NCI-H345 treated with DMSO at 0.1 percent for 48 hours (cell line): ENCODE measurements around the gene ANO8.
"Not testable (repeated sequence)": the region's sequence is repeated elsewhere in the genome, so short reads cannot be mapped to it uniquely, and the experiment has no call there.

ENCODE experiments used
- DNase-seq: peaks from one replicate; lab custom pipeline; 2025; ENCODE audit not compliant: unreplicated experiment; lab: John Stamatoyannopoulos, UW

Gene ANO8

DNA sequence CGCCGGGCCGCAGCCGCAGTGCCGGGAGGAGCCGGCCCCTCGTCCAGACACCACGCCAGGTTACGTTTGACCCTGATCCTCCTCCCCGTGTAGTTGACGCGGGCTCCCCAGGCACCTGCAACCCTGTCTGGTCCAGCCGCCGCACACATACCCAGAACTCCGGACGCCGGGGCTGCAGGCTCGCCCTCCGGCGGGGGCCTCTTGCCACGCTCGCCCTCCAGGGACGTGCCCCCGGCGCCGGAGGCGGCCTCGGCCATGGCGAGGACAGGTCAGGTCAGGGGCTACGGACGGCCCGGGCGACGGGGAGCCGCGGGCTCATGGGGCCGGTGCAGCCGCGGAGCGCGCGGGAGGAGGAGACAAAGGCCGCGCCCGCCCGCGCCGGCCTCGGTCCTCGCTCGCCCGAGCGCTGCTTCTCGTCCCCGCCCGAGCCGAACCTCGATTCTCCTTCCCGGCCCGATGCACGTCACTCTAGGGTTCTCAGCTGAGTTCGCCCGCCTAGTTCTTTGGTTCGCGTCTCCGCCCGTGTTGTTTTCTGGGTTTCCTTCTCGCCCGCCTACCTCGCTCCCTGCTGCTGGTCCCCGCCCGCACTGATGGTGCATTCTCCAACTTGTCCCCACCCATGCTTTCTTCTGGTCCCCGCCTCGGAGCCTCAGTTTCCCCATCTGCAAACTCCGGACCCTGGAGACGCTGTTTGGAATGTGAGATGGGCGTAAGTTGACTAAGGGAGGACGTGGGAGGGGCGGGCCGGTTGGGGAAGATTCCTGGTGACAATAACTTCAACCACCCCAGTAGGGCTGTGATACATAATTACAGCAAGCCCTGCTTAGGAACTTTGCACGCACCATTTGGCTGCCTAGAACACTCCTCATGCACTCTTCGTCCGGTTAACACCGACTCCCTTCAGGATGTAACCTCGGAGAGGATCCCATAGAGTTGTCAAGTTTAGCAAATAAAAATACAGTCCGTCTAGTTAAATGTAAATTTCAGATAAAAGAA lies at the start of gene ANO8:
Gene ANO8 (minus strand): TSS at position 442 of the 996 bp plus-strand sequence. CDS start 185 bp downstream, at position 257.
- DNase-seq, result peak; percentile 62

DNA sequence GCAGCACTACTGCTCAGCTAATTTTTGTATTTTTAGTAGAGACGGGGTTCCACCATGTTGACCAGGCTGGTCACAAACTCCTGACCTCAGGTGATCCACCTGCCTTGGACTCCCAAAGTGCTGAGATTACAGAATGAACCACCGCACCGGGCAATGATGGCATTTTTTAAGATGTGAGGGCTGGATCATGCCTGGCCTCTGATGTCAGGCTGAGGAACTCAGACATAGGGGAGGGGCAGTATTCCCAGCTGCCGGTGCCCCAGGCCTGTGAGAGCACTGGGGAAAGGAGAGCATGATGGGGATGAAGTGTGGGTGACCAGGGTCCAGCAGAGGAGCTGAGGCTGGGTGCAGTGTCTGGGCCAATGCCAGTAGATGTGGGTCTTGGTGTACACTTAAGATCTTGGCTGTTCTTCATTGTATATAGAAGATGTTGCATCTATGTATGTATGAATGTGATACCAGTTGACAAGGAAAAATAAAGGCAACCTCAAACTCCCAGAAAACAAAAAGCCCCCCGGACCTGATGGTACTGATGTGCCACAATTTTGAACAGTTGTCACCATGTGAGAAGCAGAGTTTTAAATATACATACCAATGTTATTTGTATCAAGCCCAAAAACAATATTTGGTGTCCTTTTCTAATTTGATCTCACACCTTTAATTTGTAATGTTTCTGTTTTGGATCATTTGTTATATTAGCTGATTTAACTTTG lies 45.9 kb upstream of the ANO8 start:
- no peak for DNase-seq

GRCh38 chr19:17379221-17379631 lies 44.6 kb upstream of the ANO8 start:
- no peak for DNase-seq

- no peak for DNase-seq
Measured at GRCh38 chr19:17378271-17378670, 43.6 kb upstream of the ANO8 start.

- no peak for DNase-seq
Measured at GRCh38 chr19:17376935-17377600, 42.4 kb upstream of the ANO8 start, which contains the start of gene PLVAP. TSS of gene PLVAP (minus strand) at chr19:17377342. CDS start at chr19:17377288, 54 bp downstream.

- no peak for DNase-seq
Measured at GRCh38 chr19:17370026-17370587, 35.5 kb upstream of the ANO8 start.

DNA sequence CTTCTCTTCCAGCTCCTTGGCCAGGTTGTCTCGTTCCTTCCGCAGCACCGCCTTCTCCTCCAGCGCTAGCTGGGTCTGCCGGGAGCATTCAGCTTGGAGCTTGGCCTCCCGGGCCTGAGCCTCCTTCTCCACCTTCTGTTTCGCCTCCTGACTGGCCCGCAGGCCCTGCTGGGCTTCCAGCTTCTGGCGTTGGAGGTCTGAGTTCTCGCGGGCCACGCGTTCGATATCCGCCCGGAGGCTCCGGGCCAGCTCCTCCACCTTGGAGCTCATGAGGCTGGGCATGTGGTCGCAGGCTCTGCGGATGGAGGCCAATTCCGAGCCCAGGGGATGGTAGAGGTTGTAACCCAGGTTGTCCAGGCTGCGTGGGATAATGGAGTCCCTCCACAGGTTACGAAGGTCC lies 30.7 kb upstream of the ANO8 start:
- no peak for DNase-seq

GRCh38 chr19:17363852-17364605 lies 29.4 kb upstream of the ANO8 start:
- DNase-seq, result not testable (repeated sequence)

DNA sequence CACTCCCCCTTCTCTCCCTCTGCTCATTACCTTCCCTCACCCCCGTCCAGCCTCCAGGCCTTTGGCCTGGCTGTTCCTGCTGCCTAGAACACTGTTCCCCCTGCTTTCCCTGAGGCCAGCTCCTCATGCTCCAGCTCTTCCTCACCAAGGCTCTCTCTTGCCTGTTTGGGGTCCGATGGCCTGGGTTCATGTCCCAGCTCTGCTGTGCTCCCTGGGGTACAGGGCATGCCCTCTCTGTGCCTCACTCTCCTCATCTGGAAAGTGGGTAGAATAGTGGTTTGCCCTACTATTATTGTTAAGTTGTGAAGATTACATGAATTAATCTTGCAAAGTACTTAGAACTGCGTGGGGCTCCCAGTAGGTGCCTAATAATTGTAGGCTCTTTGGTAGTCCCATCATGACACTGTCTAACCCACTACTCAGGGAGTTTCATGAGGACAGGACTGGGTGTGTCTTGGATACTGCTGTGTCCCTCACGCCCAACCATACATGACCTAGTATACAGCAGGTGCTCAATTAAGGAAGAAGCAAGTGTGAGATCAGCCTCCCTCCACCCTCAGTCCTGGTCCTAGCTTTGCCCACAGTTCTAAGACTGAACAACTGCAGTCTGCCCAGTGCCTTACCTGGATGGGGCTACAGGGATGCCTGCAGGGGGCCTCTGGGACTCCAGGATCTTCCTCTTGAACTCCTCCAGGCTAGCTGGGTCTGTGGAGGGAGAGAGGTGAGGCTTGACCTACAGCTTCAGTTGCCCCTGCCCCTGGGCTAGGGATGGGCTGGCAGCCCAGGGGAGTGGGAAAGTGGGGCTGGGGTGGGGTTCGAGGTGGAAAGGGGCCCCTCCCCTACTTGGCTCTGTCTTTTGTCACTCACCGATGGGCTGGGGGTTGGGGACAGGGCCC lies 25.5 kb upstream of the ANO8 start:
- no peak for DNase-seq

DNA sequence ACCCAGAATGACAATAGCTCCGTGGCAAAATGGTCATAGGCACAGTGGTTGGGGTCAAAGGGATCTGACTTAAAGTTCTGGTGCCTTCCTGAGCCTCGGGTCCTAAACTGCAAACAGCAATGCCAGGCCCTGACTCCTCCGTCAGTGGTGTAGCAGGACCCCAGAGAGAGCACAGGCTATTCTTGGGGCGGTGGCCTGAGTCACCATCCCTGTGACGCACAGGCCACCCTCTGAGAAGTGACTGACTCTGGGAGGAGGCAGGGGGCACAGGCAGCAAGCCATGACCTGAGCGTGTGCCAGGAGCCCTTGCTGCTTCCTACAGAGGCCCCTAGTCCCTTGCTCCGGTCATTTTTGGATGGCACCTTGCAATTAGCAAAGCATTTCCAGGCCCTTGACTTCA lies 23.7 kb upstream of the ANO8 start:
- no peak for DNase-seq

DNA sequence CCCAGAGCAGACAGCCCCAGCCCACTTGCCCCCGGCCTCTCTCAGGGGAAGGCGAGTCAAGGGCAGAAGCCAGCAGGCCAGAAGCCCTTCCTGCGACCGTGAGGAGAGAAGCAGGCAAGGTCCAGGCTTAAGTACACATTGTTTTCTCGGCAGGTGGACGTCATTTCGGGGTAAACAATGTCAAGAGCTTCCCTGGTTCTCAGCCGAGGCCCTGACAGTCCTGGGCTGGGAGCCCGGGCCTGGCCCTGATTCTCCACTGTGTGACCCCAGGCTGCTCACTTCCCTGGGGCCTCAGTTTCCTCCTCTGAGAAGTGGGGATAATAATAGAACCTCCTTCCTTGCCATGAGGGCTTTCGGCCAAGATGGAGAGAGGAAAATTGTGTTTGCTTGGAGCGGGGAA lies 23.1 kb upstream of the ANO8 start:
- no peak for DNase-seq

- no peak for DNase-seq
Measured at GRCh38 chr19:17357078-17357666, 22.5 kb upstream of the ANO8 start.

- DNase-seq, result no peak
Measured at GRCh38 chr19:17353386-17353785, 18.7 kb upstream of the ANO8 start.

DNA sequence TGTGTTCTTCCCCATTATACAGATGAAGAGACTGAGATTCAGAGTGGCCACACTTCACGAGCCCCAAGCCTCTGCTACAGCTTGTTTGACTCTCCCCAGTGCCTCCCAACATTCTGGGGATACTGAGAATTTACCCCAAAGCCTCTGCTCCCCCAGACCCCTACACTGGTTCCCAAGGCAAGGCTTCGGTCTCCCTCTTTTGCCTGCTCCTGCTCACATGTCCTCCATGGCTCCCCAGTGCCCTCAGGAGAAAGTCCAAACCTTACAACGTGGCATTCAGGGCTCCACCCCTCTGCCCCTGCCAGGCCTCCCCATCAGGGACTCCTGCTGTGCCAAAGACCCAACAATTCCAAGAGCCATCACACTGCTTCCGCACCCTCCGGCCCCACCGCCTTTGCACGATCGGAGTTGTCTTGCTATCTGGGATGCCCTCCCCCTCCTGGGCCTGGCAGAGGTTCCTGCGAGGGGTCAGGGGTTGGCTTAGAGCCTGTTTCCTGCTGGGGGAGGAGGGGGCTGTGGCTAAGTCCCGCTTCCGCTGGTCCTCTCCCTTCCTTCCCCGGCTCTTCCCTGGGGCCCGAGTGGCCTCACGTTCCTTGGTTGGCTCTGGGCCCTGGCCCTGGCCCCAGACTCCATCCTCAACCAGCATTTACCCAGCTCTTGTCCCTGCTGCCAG lies 18.1 kb upstream of the ANO8 start:
- DNase-seq, result no peak

DNA sequence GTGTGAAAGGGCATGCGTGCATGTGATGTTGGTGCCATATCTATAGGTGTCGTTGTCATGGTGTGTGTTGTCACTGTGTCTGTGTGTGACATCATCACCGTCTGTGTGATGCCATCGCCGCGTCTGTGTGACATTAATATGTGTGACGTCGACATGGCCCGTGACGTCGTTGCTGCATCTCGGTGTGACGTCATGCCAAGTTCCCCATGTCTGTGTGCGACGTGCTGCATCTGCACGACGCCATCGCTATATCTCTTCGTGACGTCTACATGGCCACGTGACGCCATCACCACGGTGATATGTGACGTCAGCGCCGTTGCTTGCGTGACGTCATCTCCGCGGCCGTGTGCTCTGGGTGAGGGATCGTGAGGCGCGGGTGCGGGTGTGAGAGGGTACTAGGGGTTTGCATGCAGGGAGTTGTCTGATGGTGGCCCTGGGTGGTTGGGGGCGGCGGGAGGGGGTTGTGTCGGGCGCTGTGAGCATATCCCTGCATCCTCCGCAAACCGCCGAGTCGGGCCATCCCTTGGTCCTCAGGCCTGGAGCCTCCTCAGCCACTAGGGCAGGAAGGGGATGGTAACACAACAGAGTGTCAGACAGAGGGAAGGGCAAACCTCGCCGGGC lies 17.3 kb upstream of the ANO8 start:
- no peak for DNase-seq

DNA sequence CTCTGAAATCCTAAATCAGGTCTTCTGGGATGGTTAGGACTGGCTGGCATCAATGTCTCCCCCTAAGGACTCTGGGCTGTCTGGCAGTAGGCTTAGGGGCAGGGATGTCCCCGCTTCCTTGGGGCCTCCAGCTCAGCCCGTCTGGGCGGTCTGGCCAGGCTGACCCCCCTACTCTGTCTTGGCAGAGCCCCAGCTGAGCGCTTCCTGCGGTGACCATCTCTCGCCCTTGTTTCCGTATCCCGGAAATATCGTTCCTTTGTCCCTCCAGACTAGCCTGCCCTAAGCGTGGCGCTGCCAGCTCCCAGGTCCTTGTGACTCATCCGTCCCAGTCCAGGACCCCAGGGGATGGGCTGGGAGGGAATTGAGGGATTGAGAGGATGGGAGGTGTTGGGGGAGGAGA lies 14.0 kb upstream of the ANO8 start:
- no peak for DNase-seq

GRCh38 chr19:17347877-17348276 lies 13.2 kb upstream of the ANO8 start:
- no peak for DNase-seq

DNA sequence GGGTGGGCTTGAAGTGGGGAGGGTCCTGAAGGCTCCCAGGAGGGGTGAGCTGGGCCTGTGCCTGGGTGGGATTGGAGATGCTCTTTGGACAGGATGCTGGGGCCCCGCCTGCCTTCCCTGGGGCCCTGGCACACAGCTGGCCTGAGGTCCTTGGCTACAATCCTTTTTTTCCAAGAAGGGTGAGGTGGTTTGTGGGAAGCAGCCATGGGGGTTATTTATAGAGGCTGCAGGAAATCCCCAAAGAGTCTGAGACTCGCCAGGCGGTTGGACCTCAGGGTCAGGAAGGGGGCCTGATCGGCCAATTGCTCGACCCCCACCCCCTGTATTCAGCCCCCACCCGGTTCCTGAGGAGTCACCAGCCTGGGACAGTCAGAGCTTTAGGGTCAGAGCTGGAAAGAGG lies 12.7 kb upstream of the ANO8 start:
- no peak for DNase-seq
